Hippocampal formation (tissue), 2 donors: Measurements from ENCODE around the gene TACR2.
"Not testable (repeated sequence)": the region's sequence is repeated elsewhere in the genome, so short reads cannot be mapped to it uniquely, and the experiment has no call there.

Experiments
- DNase-seq, 2 donors: peaks; one replicate each; lab custom pipeline; 2025; lab: John Stamatoyannopoulos, UW

TACR2 gene

GRCh38 chr10:69450395-69450794, 33.7 kb upstream of the TACR2 start:
- not testable (repeated sequence) for DNase-seq

- DNase-seq, result peak; percentile 61 to 71
Measured at GRCh38 chr10:69449841-69450240, 33.1 kb upstream of the TACR2 start.

- no peak for DNase-seq
Measured at GRCh38 chr10:69446650-69447151, 30.0 kb upstream of the TACR2 start.

- DNase-seq, result no peak
Measured at GRCh38 chr10:69446229-69446628, 29.5 kb upstream of the TACR2 start.

GRCh38 chr10:69445041-69445440, 28.3 kb upstream of the TACR2 start:
- no peak for DNase-seq

GRCh38 chr10:69443354-69443753, 26.6 kb upstream of the TACR2 start:
- DNase-seq, result no peak

- DNase-seq, result no peak
Measured at GRCh38 chr10:69439813-69440506, 23.2 kb upstream of the TACR2 start.

GRCh38 chr10:69439350-69439739, 22.6 kb upstream of the TACR2 start:
- DNase-seq, result peak in 1 of 2 donors; percentile 40

GRCh38 chr10:69438536-69439349, 22.0 kb upstream of the TACR2 start:
- DNase-seq, result peak in 1 of 2 donors; percentile 26

GRCh38 chr10:69437321-69438259, 20.9 kb upstream of the TACR2 start:
- DNase-seq, result no peak

- no peak for DNase-seq
Measured at GRCh38 chr10:69435966-69436520, 19.3 kb upstream of the TACR2 start.

GRCh38 chr10:69434926-69435325, 18.2 kb upstream of the TACR2 start:
- no peak for DNase-seq

- DNase-seq, result no peak
Measured at GRCh38 chr10:69434169-69434568, 17.5 kb upstream of the TACR2 start.

- DNase-seq, result no peak
Measured at GRCh38 chr10:69428165-69428564, 11.4 kb upstream of the TACR2 start.

GRCh38 chr10:69426376-69426727, 9.6 kb upstream of the TACR2 start:
- no peak for DNase-seq

GRCh38 chr10:69425511-69426298, 9.0 kb upstream of the TACR2 start:
- DNase-seq, result no peak

- DNase-seq, result no peak
Measured at GRCh38 chr10:69425041-69425440, 8.3 kb upstream of the TACR2 start.

- no peak for DNase-seq
Measured at GRCh38 chr10:69422676-69423075, 6.0 kb upstream of the TACR2 start.

- no peak for DNase-seq
Measured at GRCh38 chr10:69421611-69422308, 5.0 kb upstream of the TACR2 start.

- no peak for DNase-seq
Measured at GRCh38 chr10:69419744-69420126, 3.0 kb upstream of the TACR2 start.
